Measurements from ENCODE around the gene UQCC3. TPM values are rescaled to one million over a fixed set of nuclear protein-coding genes. Genes with fewer than 3 reads are reported as not detected.
A peak's percentile ranks its signal among the peaks of the same experiment; 100 is the strongest.

The UQCC3 gene, protein sequence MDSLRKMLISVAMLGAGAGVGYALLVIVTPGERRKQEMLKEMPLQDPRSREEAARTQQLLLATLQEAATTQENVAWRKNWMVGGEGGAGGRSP
- total RNA-seq (ENCODE audit: low replicate concordance), result 11.2 and 11.7 TPM in 2 replicates
- long read RNA-seq, transcript UQCC3-201 (2 exons, 1,947 nt), result major isoform, 15 of 16 reads
- long read RNA-seq, partial matches to known transcripts, result 0 of 16 reads
- long read RNA-seq, other reads (novel, unspliced or antisense), result 1 of 16 reads

DNA sequence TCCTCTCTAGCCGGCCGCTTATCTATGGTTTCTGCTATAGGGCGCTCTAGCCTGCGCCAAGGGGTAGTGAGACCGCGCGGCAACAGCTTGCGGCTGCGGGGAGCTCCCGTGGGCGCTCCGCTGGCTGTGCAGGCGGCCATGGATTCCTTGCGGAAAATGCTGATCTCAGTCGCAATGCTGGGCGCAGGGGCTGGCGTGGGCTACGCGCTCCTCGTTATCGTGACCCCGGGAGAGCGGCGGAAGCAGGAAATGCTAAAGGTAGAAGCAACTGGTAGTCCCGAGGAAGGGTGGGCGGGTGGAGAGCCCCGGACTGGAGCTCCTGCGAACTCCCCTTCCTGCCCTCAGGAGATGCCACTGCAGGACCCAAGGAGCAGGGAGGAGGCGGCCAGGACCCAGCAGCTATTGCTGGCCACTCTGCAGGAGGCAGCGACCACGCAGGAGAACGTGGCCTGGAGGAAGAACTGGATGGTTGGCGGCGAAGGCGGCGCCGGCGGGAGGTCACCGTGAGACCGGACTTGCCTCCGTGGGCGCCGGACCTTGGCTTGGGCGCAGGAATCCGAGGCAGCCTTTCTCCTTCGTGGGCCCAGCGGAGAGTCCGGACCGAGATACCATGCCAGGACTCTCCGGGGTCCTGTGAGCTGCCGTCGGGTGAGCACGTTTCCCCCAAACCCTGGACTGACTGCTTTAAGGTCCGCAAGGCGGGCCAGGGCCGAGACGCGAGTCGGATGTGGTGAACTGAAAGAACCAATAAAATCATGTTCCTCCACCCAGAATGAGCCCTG, at the start of gene UQCC3, which contains the start of gene LBHD1:
Gene UQCC3, plus strand, starts transcription at position 66 of the 782 bp plus-strand sequence. Its CDS starts 73 bp downstream, at position 139.
Gene LBHD1, minus strand, starts transcription at position 660 of the 782 bp plus-strand sequence. CDS start 2,236 bp downstream, outside the sequence.
- Mint-ChIP-seq H3K4me3 (peak within 1 kb of the TSS; percentile 100), H3K27ac (peak within 1 kb of the TSS; percentile 95), H3K4me1 (ENCODE audit: unreplicated experiment) (peaks cover 22% of the 10 kb centered on the region), H3K9me3 (no peaks in the 10 kb centered on the region), H3K27me3 (no peaks in the 10 kb centered on the region), H3K36me3 (peaks cover 9% of the 10 kb centered on the region)
- DNase-seq (ENCODE audit: extremely low spot score, unreplicated experiment), result no peak
- TF ChIP-seq, protein P1, sequence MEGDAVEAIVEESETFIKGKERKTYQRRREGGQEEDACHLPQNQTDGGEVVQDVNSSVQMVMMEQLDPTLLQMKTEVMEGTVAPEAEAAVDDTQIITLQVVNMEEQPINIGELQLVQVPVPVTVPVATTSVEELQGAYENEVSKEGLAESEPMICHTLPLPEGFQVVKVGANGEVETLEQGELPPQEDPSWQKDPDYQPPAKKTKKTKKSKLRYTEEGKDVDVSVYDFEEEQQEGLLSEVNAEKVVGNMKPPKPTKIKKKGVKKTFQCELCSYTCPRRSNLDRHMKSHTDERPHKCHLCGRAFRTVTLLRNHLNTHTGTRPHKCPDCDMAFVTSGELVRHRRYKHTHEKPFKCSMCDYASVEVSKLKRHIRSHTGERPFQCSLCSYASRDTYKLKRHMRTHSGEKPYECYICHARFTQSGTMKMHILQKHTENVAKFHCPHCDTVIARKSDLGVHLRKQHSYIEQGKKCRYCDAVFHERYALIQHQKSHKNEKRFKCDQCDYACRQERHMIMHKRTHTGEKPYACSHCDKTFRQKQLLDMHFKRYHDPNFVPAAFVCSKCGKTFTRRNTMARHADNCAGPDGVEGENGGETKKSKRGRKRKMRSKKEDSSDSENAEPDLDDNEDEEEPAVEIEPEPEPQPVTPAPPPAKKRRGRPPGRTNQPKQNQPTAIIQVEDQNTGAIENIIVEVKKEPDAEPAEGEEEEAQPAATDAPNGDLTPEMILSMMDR (conservative IDR thresholded peaks at IDR 0.05), result no peak

DNA sequence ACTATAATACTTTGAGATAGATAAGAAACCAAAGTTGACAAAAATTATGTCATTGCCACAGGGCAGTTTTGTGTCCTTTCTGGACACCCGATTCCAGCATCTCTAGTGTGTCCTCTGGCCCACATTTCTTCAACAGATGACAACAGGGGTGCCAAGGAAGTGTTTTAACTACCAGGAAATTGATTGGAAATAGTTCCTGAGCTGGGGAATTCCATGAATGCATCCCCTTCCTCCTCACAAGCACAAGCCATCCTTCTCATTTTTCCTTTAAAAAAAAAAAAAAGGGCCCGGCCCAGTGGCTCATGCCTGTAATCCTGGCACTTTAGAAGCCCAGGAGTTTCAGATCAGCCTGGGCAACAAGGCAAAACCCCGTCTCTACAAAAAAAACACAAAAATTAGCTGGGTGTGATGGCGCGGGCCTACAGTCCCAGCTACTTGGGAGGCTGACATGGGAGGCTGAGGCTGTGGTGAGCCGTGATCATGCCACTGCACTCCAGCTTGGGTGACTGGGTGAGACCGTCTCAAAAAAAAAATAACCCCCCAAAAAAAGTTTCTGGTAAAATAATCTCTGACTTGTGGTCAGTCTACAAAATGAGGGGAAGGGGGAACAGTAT, 48.9 kb upstream of the UQCC3 start:
- H3K4me1 Mint-ChIP-seq (ENCODE audit: unreplicated experiment), result peaks cover 19% of the 10 kb centered on the region
- peak overlapping the region; percentile 98 for H3K4me3 Mint-ChIP-seq
- H3K36me3 Mint-ChIP-seq, result peaks cover 14% of the 10 kb centered on the region
- H3K27ac Mint-ChIP-seq, result peak overlapping the region; percentile 94
- no peaks in the 10 kb centered on the region for H3K27me3 Mint-ChIP-seq
- no peaks in the 10 kb centered on the region for H3K9me3 Mint-ChIP-seq
- DNase-seq (ENCODE audit: extremely low spot score, unreplicated experiment), result no peak
- TF ChIP-seq, protein P1 (conservative IDR thresholded peaks at IDR 0.05), result no peak

DNA sequence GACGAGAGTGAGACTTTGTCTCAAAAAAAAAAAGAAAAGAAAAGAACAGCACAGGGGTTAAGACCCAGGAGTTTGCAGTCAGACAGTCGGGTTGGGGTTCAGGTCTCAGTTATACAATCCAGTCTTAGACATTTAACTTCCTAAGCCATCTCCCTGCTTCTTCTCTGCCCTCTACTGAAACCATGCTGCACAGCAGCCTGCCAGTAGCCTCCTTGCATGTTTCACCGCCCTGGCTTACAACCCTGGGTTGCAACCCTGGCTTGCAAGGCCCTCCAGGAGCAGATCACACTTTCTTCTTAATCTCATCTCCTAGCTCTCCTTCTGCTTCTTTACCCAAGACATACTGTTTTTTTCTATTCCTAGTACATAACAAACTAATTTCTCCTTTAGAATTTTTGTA, 43.8 kb upstream of the UQCC3 start:
- H3K4me3 Mint-ChIP-seq, result no peak overlapping the region
- no peaks in the 10 kb centered on the region for H3K4me1 Mint-ChIP-seq (ENCODE audit: unreplicated experiment)
- peaks cover 36% of the 10 kb centered on the region for H3K36me3 Mint-ChIP-seq
- H3K27me3 Mint-ChIP-seq, result no peaks in the 10 kb centered on the region
- no peak overlapping the region for H3K27ac Mint-ChIP-seq
- no peak for DNase-seq (ENCODE audit: extremely low spot score, unreplicated experiment)
- H3K9me3 Mint-ChIP-seq, result no peaks in the 10 kb centered on the region
- TF ChIP-seq, protein P1 (conservative IDR thresholded peaks at IDR 0.05), result no peak

DNA sequence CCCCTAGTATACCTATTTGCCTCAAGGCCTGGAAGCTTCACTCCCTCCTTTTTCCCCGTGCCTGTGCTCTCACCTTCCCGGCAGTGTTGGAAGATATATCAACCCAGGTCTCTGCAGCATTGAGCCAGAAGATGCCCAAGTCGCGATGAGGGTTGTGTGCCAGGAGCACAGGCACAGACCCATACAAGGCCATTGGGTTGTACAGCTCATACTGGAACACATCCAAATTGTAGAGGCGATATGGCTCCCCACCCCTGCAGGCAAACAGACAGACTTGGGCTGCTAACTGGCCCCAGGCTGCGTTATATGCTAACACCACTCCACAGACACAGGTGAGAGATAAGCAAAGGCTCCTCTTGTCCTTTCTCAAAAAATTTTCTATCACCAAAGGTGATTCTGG, 39.0 kb upstream of the UQCC3 start:
- Mint-ChIP-seq H3K4me1 (ENCODE audit: unreplicated experiment) (no peaks in the 10 kb centered on the region), H3K36me3 (peaks cover 37% of the 10 kb centered on the region), H3K27me3 (no peaks in the 10 kb centered on the region), H3K9me3 (no peaks in the 10 kb centered on the region), H3K27ac (peak overlapping the region; percentile 19), H3K4me3 (no peak overlapping the region)
- no peak for DNase-seq (ENCODE audit: extremely low spot score, unreplicated experiment)
- TF ChIP-seq, protein P1 (conservative IDR thresholded peaks at IDR 0.05), result no peak

DNA sequence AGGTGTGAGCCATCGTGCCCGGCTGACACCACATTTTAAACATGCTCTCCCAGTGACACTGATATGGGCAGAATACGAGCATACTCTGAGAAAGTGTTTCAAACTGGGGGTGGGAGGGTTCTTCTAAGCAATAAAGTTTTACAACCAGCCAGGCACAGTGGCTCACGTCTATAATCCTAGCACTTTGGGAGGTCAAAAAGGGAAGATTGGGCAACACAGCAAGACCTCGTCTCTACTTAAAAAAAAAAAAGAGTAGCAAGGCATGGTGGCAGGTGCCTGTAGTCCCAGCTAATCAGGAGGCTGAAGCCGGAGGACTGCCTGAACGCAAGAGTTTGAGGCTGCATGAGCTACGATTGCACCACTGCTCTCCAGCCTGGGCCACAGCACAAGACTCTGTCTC, 27.3 kb upstream of the UQCC3 start:
- peaks cover 6% of the 10 kb centered on the region for H3K36me3 Mint-ChIP-seq
- no peak overlapping the region for H3K27ac Mint-ChIP-seq
- H3K4me3 Mint-ChIP-seq, result peak overlapping the region; percentile 22
- no peaks in the 10 kb centered on the region for H3K27me3 Mint-ChIP-seq
- DNase-seq (ENCODE audit: extremely low spot score, unreplicated experiment), result no peak
- H3K9me3 Mint-ChIP-seq, result no peaks in the 10 kb centered on the region
- H3K4me1 Mint-ChIP-seq (ENCODE audit: unreplicated experiment), result peaks cover 6% of the 10 kb centered on the region
- TF ChIP-seq, protein P1 (conservative IDR thresholded peaks at IDR 0.05), result no peak
